DMS53 treated with DMSO at 0.1 percent for 48 hours (cell line): ENCODE measurements around the gene PRKCB.
"Not testable (repeated sequence)": the region's sequence is repeated elsewhere in the genome, so short reads cannot be mapped to it uniquely, and the experiment has no call there.

Experiments
- DNase-seq: peaks from one replicate; lab custom pipeline; 2025; ENCODE audit not compliant: unreplicated experiment; lab: John Stamatoyannopoulos, UW

The PRKCB gene

GRCh38 chr16:24075931-24076716 is 240.3 kb downstream of the PRKCB start:
- DNase-seq: no peak

DNA sequence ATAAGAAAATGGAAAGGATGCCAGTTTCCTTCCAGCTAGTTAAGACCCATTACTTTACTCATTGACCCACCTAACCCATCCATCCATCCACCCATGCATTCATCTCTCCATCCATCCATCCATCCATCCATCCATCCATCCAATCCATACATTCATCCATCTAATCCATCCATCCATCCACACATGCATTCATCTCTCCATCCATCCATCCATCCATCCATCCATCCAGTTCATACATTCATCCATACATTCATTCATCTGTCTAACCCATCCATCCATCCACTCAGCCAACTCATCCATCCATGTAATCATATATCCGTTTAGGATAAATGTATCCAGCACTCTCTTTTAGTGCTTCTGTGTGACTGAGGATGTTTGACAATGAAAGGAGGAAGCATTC is 241.5 kb downstream of the PRKCB start:
- no peak for DNase-seq

DNA sequence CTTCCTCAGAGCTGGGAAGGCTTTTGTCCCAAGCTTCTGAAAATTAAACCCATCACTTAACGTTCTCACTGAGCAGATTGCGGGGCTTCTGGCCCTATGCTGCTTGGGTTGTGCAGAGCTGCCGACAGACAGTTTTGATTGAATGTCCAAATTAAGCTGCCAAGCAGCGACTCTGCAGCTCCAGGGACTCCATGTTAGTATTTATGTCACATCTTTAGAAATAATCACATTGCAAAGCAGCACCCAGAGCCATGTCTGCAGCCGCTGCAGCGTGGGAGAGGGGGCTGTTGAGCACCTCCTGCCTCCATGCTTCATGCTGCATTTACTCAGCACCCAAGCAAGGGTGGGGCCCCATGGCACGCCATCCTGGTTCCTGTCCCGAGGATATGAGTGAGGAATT is 242.2 kb downstream of the PRKCB start:
- DNase-seq: no peak

DNA sequence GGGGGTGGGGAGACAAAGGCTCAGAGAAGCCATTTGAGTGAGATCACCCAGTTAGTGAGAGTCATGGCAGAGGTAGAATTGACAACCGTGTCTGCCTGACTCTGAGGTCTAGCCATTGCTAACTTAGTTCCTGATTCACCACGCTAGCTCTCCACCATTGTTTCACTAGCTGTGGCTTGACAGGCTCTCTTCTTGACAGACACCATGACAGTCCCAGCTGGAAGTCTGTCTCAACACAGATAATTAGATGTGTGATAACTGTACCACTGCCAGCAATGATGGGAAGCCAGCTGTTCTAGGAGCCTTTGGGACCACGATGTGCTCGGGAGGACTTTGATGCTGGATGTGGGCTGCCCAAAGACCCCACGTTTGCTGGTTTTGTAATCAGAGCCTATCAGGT is 249.9 kb downstream of the PRKCB start:
- DNase-seq: no peak

GRCh38 chr16:24087891-24088410 is 252.2 kb downstream of the PRKCB start:
- no peak for DNase-seq

GRCh38 chr16:24088767-24089166 is 253.0 kb downstream of the PRKCB start:
- DNase-seq: no peak

DNA sequence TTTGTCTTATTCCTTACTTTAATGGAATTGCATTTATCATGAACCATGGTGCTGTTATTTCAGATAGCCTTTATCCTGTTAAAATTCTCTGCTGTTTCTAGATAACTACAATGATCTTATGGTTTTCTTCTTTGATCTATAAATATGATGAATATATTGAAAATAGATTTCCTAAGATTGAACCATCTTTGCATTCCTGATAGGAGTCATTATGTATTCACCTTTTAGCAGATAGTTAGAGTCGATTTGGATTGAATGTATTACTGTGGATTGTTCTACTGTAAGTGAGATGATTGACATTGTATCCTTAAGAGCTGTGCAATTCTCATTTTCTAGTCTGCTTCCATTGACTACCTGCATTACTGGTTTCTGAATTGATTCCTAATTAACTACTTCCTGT is 255.3 kb downstream of the PRKCB start:
- no peak for DNase-seq

DNA sequence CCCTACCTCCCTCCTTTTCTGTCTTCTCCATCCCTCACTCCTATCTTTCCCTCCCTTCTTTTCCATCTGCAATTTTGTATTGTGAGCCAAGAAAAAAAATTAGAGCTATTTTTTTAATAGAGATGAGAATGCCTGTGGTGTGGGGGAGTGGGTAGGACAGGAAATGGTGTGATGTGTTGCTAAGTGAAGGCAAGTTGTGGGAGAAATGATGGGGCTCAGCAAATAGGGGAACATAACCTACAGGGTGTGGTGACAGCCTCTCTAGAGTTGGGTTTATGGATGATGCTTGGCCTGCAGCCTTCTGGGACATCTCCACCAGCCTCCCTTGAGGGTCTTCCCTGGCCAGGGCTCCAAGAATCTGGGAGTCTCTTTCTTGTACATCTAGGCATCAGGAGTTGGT is 257.3 kb downstream of the PRKCB start:
- DNase-seq: no peak

DNA sequence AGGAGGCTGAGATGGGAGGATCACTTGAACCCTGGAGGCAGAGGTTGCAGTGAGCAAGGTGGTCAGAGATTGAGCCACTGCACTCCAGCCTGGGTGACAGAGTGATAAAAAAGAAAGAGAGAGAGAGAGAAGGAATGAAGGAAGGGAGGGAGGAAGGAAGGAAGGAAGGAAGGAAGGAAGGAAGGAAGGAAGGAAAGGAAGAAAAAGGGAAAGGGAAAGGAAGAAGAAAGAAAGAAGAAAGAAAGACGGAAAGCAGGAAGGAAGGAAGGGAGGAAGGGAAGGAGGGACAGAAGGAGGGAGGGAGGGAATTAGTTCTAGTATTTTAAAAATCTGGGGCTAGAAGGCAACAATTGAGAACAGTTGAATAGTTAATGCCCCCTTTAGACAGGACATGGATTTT is 258.9 kb downstream of the PRKCB start:
- DNase-seq: no peak

DNA sequence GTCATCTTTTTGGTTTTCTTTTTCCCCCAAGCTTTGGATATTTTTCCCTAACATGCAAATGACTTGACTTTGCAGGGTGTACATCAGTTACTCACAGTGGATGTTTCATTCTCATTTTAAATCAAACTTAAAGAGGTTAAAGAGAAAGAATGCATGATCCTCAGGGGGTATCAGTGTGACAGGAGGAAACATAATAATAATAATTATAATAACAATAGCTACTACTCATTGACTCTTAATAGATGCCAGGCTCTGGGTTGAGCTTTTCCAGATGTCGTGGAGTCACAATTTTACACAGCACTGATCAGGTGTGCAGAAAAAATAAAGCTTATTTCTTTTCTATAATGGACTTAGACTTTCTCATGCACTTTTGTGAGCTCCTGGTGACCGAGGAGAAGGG is 263.1 kb downstream of the PRKCB start:
- no peak for DNase-seq

GRCh38 chr16:24101431-24101830 is 265.6 kb downstream of the PRKCB start:
- no peak for DNase-seq

- no peak for DNase-seq
Measured at GRCh38 chr16:24102209-24102660, 266.5 kb downstream of the PRKCB start.

DNA sequence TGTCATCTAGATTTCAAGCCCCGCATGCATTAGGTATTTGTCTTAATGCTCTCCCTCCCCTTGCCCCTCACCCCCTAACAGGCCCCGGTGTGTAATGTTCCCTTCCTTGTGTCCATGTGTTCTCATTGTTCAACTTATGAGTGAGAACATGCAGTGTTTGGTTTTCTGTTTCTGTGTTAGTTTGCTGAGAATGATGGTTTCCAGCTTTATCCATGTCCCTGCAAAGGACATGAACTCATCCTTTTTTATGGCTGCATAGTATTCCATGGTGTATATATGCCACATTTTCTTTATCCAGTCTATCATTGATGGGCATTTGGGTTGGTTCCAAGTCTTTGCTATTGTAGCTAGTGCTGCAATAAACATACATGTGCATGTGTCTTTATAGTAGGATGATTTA is 269.7 kb downstream of the PRKCB start:
- not testable (repeated sequence) for DNase-seq

- DNase-seq: not testable (repeated sequence)
Measured at GRCh38 chr16:24108090-24108489, 272.3 kb downstream of the PRKCB start.

DNA sequence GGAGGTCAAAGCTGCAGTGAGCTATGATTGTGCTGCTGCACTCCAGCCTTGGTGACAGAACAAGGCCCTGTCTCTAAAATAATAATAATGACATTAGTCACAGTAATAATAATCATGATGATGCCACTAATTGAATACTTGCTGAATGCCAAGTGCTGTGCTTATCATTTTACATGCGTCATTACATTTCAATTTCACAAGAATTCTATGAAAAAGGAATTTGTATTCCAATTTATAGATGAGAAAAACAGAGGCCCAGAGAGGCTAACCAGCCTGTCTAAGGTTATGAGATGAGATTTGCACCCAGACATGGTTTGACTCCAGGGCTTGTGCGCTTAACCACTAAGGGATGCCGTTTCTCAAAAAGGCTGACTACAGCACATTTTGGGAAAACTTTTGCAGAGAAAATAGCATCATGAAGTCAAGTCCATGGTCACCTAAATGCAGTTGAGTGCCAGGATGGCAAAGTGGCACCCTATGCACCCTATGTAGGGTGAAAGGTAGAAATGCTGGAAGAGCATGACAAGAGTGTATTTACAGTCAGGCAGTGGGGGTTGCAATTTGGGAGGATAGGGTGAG is 276.0 kb downstream of the PRKCB start:
- no peak for DNase-seq

DNA sequence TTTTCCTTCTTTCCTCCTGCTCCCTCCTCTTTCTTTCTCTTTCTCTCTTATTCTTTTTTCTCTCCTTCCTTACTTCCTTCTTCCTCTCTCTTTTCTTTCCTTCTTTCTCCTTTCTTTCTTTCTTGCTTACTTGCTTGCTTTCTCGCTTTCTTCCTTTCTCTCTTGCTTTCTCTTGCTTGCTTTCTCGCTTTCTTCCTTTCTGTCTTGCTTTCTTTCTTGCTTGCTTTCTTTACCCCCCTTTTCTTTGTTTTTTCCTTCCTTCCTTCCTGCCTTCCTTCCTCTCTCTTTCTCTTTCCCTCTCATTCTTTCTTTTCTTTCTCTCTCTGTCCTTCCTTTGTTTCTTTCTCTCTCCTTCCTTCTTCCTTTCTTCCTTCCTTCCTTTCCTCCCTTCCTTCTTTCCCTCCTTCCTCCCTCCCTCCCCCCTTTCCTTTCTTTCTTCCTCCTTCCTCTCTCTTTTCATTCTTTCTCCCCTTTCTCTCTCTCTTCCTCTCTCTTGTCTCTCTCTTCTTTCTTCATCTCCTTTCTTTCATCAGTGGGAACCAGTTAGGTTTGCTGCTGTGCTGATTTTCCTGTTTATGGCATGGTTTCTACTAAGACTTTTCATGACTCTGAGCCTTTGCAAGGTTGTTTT is 277.4 kb downstream of the PRKCB start:
- no peak for DNase-seq

DNA sequence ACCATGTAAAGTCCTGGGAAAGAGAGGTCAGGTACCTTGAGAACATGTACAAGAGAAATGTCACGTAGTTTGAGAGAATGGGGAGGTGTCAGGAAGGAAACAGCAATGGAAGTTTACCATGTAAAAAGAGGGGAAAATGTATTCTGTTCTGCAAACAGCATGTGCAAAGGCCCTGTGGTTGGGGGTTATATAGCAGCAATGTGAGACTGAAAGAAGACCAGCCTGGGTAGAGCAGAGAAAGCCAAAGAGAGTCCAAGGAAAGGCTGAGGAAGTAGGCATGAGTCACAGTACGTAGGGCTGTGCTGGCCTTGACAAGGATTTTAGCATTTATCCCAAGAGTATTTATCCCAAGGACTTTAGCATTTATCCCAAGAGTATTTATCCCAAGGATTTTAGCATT is 279.1 kb downstream of the PRKCB start:
- no peak for DNase-seq

GRCh38 chr16:24116046-24116776 is 280.4 kb downstream of the PRKCB start:
- DNase-seq: no peak

DNA sequence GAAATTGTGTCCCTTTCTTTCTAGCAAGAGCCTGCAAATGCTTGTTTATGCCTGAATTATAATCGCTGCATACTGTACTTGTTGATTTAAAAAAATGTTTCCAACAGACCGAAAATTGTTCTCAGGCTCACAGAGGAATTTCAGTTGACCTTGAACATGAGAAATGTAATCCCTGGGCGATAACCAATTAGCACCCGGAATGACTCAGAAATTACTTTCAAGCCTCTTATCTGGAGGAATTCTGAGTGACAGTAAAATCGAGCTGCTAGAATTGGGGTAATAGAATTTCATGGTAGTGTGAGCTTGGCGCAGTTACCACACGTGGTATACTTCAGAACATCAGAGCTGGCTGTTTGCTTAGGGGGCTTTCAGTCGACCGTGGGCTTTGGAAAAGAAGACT is 281.2 kb downstream of the PRKCB start:
- no peak for DNase-seq

- DNase-seq: no peak
Measured at GRCh38 chr16:24117680-24118079, 281.9 kb downstream of the PRKCB start.

GRCh38 chr16:24118126-24118821 is 282.5 kb downstream of the PRKCB start:
- no peak for DNase-seq
